HepG2 (cell line): ENCODE data around the gene SH3BP2. TPM values are rescaled to one million over a fixed set of nuclear protein-coding genes. Genes with fewer than 3 reads are reported as not detected.
A peak's percentile ranks its signal among the peaks of the same experiment; 100 is the strongest.

Experiments used
- ATAC-seq: fragments of 200-7000 bp; cut with Tn5 transposase; 3 replicates; pipeline ENCODE4 v1.9.1; 2020; ENCODE audit warnings: mild to moderate bottlenecking, moderate library complexity
- BruUV-seq: library from RNA; stranded (reverse); fragments of 400-500 nt; replicated peaks from 2 replicates; lab custom pipeline; 2021; lab: Mats Ljungman, UMichigan
- CTCF ChIA-PET: fragments of 300-600 bp; formaldehyde crosslinking; extraction: SDS; loops from one replicate; lab custom pipeline; 2021; ENCODE audit warnings: low total read pairs, inconsistent platforms, low intra/inter-chr PET ratio; lab: Yijun Ruan, JAX
- POLR2A ChIA-PET: fragments of 350-600 bp; sonication (Branson Sonifier 250); formaldehyde crosslinking; loops from one replicate; lab custom pipeline; 2020; ENCODE audit warnings: antibody characterized with exemption, inconsistent platforms; lab: Yijun Ruan, JAX
- DNase-seq: peaks from one replicate; pipeline ENCODE4 v3.0.0-alpha.2; 2015; ENCODE audit warnings: low spot score
- FAIRE-seq: peaks from 3 replicates; lab custom pipeline; 2011; peaks lifted over from hg19 to GRCh38; lab: Jason Lieb, UNC
- H2AFZ ChIP-seq: one replicate; pipeline ENCODE4 v1.6.1; 2011; ENCODE audit warnings: low read length, inconsistent platforms
- H3K27ac ChIP-seq: fragments of 300-600 bp; 3 replicates; pipeline ENCODE4 v1.8.0; 2011; ENCODE audit warnings: mixed run types, mild to moderate bottlenecking, mixed read lengths, low read length, inconsistent platforms; ENCODE audit not compliant: insufficient read depth; ENCODE audit errors: extremely low read length
- H3K27me3 ChIP-seq, 2 experiments: fragments of 200-600 bp in 1 of 2; 2 replicates in 1 of 2; 3 replicates in 1 of 2; pipeline versions ENCODE4 v1.6.0 to v1.8.0; 2011; ENCODE audit warnings: low read length in 2 of 2, mild to moderate bottlenecking in 2 of 2, moderate library complexity in 2 of 2, inconsistent platforms in 1 of 2; ENCODE audit not compliant: insufficient read depth in 2 of 2, control insufficient read depth in 1 of 2
- H3K36me3 ChIP-seq, 2 experiments: fragments of 200-600 bp in 1 of 2; replicated peaks in 1 of 2; 2 replicates in 1 of 2; 3 replicates in 1 of 2; pipeline versions ENCODE4 v1.5.1 to v1.8.0; 2011; ENCODE audit warnings: low read length in 2 of 2, inconsistent platforms in 1 of 2; ENCODE audit not compliant: insufficient read depth in 2 of 2, control insufficient read depth in 1 of 2
- H3K4me1 ChIP-seq: 2 replicates; pipeline ENCODE4 v1.5.1; 2012; ENCODE audit warnings: low read length, inconsistent platforms; ENCODE audit not compliant: insufficient read depth
- H3K4me2 ChIP-seq: 2 replicates; pipeline ENCODE4 v1.6.0; 2011; ENCODE audit warnings: low read depth, low read length, inconsistent platforms
- H3K4me3 ChIP-seq, 3 experiments: fragments of 200-600 bp in 1 of 3; sonication (generic), shearing (Covaris generic) in 1 of 3; replicated peaks in 1 of 3; 2 replicates each; pipeline ENCODE4 v1.5.1; 2011 to 2016; ENCODE audit warnings: low read length in 3 of 3, inconsistent platforms in 2 of 3, low read depth in 2 of 3, mild to moderate bottlenecking in 2 of 3, control low read depth in 1 of 3, mixed read lengths in 1 of 3; ENCODE audit not compliant: insufficient read depth in 1 of 3
- H3K79me2 ChIP-seq: one replicate; pipeline ENCODE4 v1.6.1; 2011; ENCODE audit warnings: low read length, inconsistent platforms; ENCODE audit not compliant: insufficient read depth
- H3K9ac ChIP-seq: 2 replicates; pipeline ENCODE4 v1.6.0; 2011; ENCODE audit warnings: mild to moderate bottlenecking, low read depth, low read length, inconsistent platforms; ENCODE audit not compliant: insufficient read depth
- H3K9me3 ChIP-seq: 2 replicates; pipeline ENCODE4 v1.5.1; 2012; ENCODE audit warnings: mild to moderate bottlenecking, low read length
- H4K20me1 ChIP-seq: 2 replicates; pipeline ENCODE4 v1.6.0; 2011; ENCODE audit warnings: inconsistent platforms, mild to moderate bottlenecking, low read length, moderate library complexity; ENCODE audit not compliant: insufficient read depth
- AGO2 ChIP-seq: fragments of 200-400 bp; formaldehyde crosslinking; optimal IDR thresholded peaks from 2 replicates; pipeline ENCODE3; 2017; ENCODE audit warnings: mild to moderate bottlenecking, low read depth, low read length, moderate library complexity
- DMAP1 ChIP-seq: IDR thresholded peaks from 2 replicates; pipeline ENCODE4 v1.6.1; 2016
- HNRNPL ChIP-seq: fragments of 200-400 bp; formaldehyde crosslinking; IDR thresholded peaks from 2 replicates; pipeline ENCODE4 v1.6.1; 2017; ENCODE audit warnings: mild to moderate bottlenecking, low read depth, low read length
- HOXA5 ChIP-seq: sonication (generic); formaldehyde crosslinking; IDR thresholded peaks from 2 replicates; pipeline ENCODE4 v1.4.0; 2020; ENCODE audit warnings: missing genetic modification reagents
- RARA ChIP-seq: IDR thresholded peaks from 2 replicates; pipeline ENCODE4 v1.6.1; 2016; ENCODE audit warnings: missing genetic modification reagents, missing compliant biosample characterization
- RELA ChIP-seq: sonication (generic); formaldehyde crosslinking; IDR thresholded peaks from 2 replicates; pipeline ENCODE4 v1.4.0; 2020; ENCODE audit warnings: missing genetic modification reagents
- SIN3B ChIP-seq: fragments of 150-350 bp; IDR thresholded peaks from 2 replicates; pipeline ENCODE4 v1.6.1; 2014; ENCODE audit warnings: low read length
- SUZ12 ChIP-seq: fragments of 150-350 bp; IDR thresholded peaks from 2 replicates; pipeline ENCODE4 v1.6.1; 2014; ENCODE audit warnings: low read depth, low read length
- TBL1XR1 ChIP-seq: fragments of 150-350 bp; IDR thresholded peaks from 2 replicates; pipeline ENCODE4 v1.6.1; 2014; ENCODE audit warnings: borderline replicate concordance, low read length; ENCODE audit not compliant: partially characterized antibody
- ZNF605 ChIP-seq: sonication (generic); formaldehyde crosslinking; IDR thresholded peaks from 2 replicates; pipeline ENCODE4 v1.8.0; 2022; ENCODE audit warnings: mild to moderate bottlenecking, missing genetic modification reagents
- ZNF674 ChIP-seq: sonication (generic); formaldehyde crosslinking; IDR thresholded peaks from 2 replicates; pipeline ENCODE4 v1.5.0; 2020; ENCODE audit warnings: low read depth, mild to moderate bottlenecking, missing genetic modification reagents
- WGBS: methylation state at CpG from one replicate; pipeline ENCODE4 v1.1.6; 2017; ENCODE audit warnings: low lambda C conversion rate; 5-methylcytosine and 5-hydroxymethylcytosine counted together
- in situ Hi-C: cut with HindIII; loops from 2 replicates; pipeline ENCODE4 v1.10.0; 2017; ENCODE audit warnings: low pct_unique_long_range_greater_than_20kb; ENCODE audit not compliant: extremely low pct_ligation_motif_present
- intact Hi-C: fragments of 100-400 bp; cut with micrococcal nuclease; formaldehyde crosslinking; loops from one replicate; pipeline ENCODE4 v1.10.0; 2022; ENCODE audit not compliant: unreplicated experiment
- polyA plus RNA-seq, 8 experiments: library from polyadenylated mRNA; depleted of rRNA in 3 of 8; stranded (reverse) in 7 of 8; unstranded in 1 of 8; fragments of >200 nt; fragmentation: Illumina TruSeq in 4 of 8; extraction: Trizol in 4 of 8; gene quantifications; 2 replicates each; pipeline versions ENCODE4 v1.2.1 to v1.2.3, GENCODE V29; 2011 to 2016; ENCODE audit warnings: low read depth in 4 of 8, missing spikeins in 1 of 8, mixed read lengths in 1 of 8; ENCODE audit not compliant: insufficient read depth in 1 of 8
- total RNA-seq, 5 experiments: library from RNA; depleted of rRNA; stranded (reverse); fragments of >200 nt; fragmentation: Illumina TruSeq; extraction: Trizol; gene quantifications; 2 replicates each; pipeline ENCODE4 v1.2.3, GENCODE V29; 2016; ENCODE audit warnings: low read depth in 1 of 5
- TF ChIP-seq, protein P1 (sequence below): sonication (generic); formaldehyde crosslinking; IDR thresholded peaks from 2 replicates; pipeline ENCODE4 v1.4.0; 2020; ENCODE audit warnings: mild to moderate bottlenecking, low read depth, missing genetic modification reagents
- TF ChIP-seq, protein P2 (sequence below): sonication (generic); formaldehyde crosslinking; IDR thresholded peaks from 2 replicates; pipeline ENCODE4 v1.4.0; 2020; ENCODE audit warnings: low read depth, missing genetic modification reagents

SH3BP2 gene
- total and polyA plus RNA-seq, 2 of the 13 experiments (the other 11 are each of a cell fraction or from before 2014, with no cell fraction given) = 16.9 to 34.5 TPM

DNA sequence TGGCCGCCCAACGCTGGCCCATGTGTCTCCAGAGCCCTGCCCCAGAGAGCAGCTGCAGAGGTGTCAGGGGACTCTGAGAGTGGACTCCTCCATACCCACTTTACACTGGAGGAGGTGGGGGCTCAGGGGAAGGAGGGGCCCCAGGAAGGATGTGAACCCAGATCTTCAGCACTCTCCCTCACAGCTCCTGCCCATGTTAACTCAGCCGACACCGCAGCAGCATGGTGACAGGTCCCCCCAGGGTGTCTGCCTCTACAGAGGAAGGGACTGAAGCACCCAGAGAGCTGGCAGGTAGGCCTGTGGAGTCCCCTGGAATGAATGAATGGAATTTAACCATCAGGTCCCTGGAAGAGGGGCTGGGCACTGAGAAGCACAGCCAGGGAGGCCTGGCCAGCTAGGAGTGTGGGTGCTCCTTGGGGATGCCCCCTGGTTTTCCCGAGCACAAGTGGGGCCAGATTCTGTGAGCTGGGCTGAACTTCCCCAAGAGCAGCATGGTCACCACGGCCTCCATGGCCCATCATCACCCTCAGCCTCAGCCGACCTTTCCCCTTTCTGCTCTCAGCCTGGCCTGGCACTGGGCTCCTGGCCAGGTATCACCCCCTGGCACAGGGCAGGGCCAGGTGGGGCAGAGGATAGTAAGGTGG, 21.9 kb downstream of the SH3BP2 start:
- 70% methylated on average over 4 of the region's 7 CpGs for WGBS
- Histone ChIP-seq H3K27ac (no peak overlapping the region), H3K27me3 (no peaks in the 10 kb centered on the region), H3K4me1 (peaks cover 38% of the 10 kb centered on the region), H3K79me2 (peaks cover 9% of the 10 kb centered on the region), H4K20me1 (peaks cover 11% of the 10 kb centered on the region; the same call in 1 of the 2 replicates), H3K9ac (no peak overlapping the region), H3K9me3 (no peaks in the 10 kb centered on the region), H2AFZ (no peak overlapping the region), H3K36me3 (peaks cover 0 to 3% of the 10 kb centered on the region in 2 experiments; a peak in 1 of 5 replicates), H3K4me2 (no peak overlapping the region), H3K4me3 (no peak overlapping the region)
- in situ Hi-C loops (no loop called here), intact Hi-C loops (no loop called here)
- FAIRE-seq = no peak
- ATAC-seq = no peak
- ChIA-PET CTCF (no interaction called here), POLR2A (no interaction called here)
- TF ChIP-seq AGO2 (peak; percentile 32), DMAP1 (CRISPR knock-in tag) (no peak), HNRNPL (0 out of 2 replicates have a peak, but pooled peaks have one; percentile 40)
- no TSS peak for BruUV-seq
- no peak for DNase-seq

GRCh38 chr4:2816401-2816954, 23.6 kb downstream of the SH3BP2 start:
- no peaks in the 10 kb centered on the region for H3K27me3 ChIP-seq
- H3K9ac ChIP-seq = no peak overlapping the region
- peaks cover 24% of the 10 kb centered on the region for H3K4me1 ChIP-seq
- H3K4me3 ChIP-seq = no peak overlapping the region
- H3K36me3 ChIP-seq = peaks cover 4 to 17% of the 10 kb centered on the region in 2 experiments; a peak in 3 of 5 replicates
- DNase-seq = no peak
- no peak for FAIRE-seq
- POLR2A ChIA-PET = no interaction called here
- H3K9me3 ChIP-seq = no peaks in the 10 kb centered on the region
- BruUV-seq = no TSS peak
- no peak overlapping the region for H2AFZ ChIP-seq
- no peak overlapping the region for H3K4me2 ChIP-seq
- ATAC-seq = no peak
- in situ Hi-C loops (no loop called here), intact Hi-C loops (no loop called here)
- H3K79me2 ChIP-seq = peaks cover 5% of the 10 kb centered on the region
- CTCF ChIA-PET = no interaction called here
- H3K27ac ChIP-seq = no peak overlapping the region
- H4K20me1 ChIP-seq = peaks cover 8% of the 10 kb centered on the region; the same call in 1 of the 2 replicates
- WGBS = 98% methylated on average over 1 of the region's 1 CpG
- TF ChIP-seq RELA (no peak), SIN3B (no peak), HOXA5 (CRISPR knock-in tag) (no peak), RARA (no peak), TBL1XR1 (no peak), ZNF674 (CRISPR knock-in tag) (no peak), ZNF605 (CRISPR knock-in tag) (no peak), SUZ12 (no peak)
- TF ChIP-seq, protein P1, sequence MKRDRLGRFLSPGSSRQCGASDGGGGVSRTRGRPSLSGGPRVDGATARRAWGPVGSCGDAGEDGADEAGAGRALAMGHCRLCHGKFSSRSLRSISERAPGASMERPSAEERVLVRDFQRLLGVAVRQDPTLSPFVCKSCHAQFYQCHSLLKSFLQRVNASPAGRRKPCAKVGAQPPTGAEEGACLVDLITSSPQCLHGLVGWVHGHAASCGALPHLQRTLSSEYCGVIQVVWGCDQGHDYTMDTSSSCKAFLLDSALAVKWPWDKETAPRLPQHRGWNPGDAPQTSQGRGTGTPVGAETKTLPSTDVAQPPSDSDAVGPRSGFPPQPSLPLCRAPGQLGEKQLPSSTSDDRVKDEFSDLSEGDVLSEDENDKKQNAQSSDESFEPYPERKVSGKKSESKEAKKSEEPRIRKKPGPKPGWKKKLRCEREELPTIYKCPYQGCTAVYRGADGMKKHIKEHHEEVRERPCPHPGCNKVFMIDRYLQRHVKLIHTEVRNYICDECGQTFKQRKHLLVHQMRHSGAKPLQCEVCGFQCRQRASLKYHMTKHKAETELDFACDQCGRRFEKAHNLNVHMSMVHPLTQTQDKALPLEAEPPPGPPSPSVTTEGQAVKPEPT (CRISPR knock-in tag) = no peak
- TF ChIP-seq, protein P2, sequence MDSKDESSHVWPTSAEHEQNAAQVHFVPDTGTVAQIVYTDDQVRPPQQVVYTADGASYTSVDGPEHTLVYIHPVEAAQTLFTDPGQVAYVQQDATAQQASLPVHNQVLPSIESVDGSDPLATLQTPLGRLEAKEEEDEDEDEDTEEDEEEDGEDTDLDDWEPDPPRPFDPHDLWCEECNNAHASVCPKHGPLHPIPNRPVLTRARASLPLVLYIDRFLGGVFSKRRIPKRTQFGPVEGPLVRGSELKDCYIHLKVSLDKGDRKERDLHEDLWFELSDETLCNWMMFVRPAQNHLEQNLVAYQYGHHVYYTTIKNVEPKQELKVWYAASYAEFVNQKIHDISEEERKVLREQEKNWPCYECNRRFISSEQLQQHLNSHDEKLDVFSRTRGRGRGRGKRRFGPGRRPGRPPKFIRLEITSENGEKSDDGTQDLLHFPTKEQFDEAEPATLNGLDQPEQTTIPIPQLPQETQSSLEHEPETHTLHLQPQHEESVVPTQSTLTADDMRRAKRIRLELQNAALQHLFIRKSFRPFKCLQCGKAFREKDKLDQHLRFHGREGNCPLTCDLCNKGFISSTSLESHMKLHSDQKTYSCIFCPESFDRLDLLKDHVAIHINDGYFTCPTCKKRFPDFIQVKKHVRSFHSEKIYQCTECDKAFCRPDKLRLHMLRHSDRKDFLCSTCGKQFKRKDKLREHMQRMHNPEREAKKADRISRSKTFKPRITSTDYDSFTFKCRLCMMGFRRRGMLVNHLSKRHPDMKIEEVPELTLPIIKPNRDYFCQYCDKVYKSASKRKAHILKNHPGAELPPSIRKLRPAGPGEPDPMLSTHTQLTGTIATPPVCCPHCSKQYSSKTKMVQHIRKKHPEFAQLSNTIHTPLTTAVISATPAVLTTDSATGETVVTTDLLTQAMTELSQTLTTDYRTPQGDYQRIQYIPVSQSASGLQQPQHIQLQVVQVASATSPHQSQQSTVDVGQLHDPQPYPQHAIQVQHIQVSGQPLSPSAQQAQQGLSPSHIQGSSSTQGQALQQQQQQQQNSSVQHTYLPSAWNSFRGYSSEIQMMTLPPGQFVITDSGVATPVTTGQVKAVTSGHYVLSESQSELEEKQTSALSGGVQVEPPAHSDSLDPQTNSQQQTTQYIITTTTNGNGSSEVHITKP = no peak
